ENCODE data around the gene CEMIP. TPM values are rescaled to one million over a fixed set of nuclear protein-coding genes. Genes with fewer than 3 reads are reported as not detected.
A peak's percentile ranks its signal among the peaks of the same experiment; 100 is the strongest.

Gene CEMIP
- total and polyA plus RNA-seq, 5 experiments from 2014 or later = 0.13 TPM; not detected in 4

DNA sequence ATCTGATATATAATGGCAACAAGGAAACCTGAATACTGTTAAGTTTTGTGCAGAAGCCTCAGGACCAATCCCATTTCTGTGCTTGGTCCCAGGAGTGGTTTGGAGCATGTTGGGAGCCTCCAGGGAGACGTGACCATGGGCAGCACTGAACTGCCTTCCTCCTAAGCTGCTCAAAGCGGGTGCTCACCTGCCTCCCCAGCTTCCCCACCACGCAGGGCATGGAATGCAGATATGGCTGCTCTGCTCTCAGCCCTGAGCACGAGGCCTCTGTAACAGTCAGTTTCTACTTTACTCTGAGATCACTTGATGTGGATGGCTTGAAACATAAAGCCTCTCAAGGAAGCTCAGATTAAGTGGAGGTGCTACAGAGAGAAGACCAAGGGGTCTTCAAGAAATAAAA is 161.2 kb downstream of the CEMIP start:
- Mint-ChIP-seq H3K4me3 (peak overlapping the region in 1 of 10 donors; percentile 14), H3K27me3 (no peaks in the 10 kb centered on the region), H3K4me1 (peaks cover 0 to 2% (median 0%) of the 10 kb centered on the region in 4 donors), H3K27ac (no peak overlapping the region), H3K9me3 (no peaks in the 10 kb centered on the region), H3K36me3 (peaks cover 6 to 58% (median 29%) of the 10 kb centered on the region in 3 donors)
- POLR2A ChIA-PET = no interaction called here
- no peak for ATAC-seq
- DNase-seq = no peak

DNA sequence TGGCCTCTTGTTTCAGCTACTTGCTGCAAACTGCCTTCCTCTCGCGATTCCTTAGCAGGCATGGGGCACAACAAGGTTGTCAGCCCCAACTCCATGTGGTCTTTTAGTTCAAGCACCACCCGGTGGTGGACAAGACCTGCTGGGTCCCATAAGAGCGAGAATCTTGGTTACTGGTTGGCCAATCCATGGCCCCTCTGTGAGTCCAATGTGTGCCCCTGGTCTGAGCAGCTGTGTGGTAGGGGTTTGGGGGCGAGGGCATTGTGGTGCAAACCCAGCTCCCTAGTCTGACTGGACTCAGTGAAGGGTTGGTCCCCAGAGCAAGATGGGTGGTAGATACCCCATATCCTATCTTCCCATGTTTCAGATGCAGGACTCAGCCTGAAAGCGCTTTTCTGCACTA is 161.7 kb downstream of the CEMIP start:
- H3K27ac Mint-ChIP-seq = peak overlapping the region in 1 of 10 donors; percentile 64
- H3K4me3 Mint-ChIP-seq = no peak overlapping the region
- H3K27me3 Mint-ChIP-seq = no peaks in the 10 kb centered on the region
- no peaks in the 10 kb centered on the region for H3K9me3 Mint-ChIP-seq
- no peak for DNase-seq
- ATAC-seq = no peak
- peaks cover 0 to 2% (median 0%) of the 10 kb centered on the region in 4 donors for H3K4me1 Mint-ChIP-seq
- POLR2A ChIA-PET = no interaction called here
- H3K36me3 Mint-ChIP-seq = peaks cover 6 to 63% (median 29%) of the 10 kb centered on the region in 3 donors

DNA sequence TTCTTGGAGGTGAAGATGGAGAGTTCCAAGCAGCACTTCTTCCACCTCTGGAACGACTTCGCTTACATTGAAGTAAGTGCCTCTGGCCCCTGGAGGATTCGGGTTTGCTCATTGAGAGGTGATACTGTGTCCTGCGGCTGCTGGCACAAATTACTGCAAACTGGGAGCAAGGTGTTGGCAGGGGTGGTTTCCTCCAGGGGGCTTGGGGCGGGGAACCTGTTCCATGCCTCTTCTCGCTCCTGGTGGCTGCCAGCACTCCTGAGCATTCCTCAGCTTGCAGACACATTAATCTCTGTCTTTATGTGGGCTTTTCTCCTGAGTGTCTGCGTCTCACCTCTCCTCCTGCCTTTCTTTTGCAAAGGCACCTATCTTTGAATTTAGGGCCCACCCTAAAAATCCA is 163.1 kb downstream of the CEMIP start:
- Mint-ChIP-seq H3K36me3 (peaks cover 10 to 67% (median 36%) of the 10 kb centered on the region in 3 donors), H3K9me3 (no peaks in the 10 kb centered on the region), H3K27ac (no peak overlapping the region), H3K27me3 (no peaks in the 10 kb centered on the region), H3K4me3 (no peak overlapping the region), H3K4me1 (peaks cover 0 to 2% (median 0%) of the 10 kb centered on the region in 4 donors)
- DNase-seq = no peak
- POLR2A ChIA-PET = no interaction called here
- ATAC-seq = no peak

DNA sequence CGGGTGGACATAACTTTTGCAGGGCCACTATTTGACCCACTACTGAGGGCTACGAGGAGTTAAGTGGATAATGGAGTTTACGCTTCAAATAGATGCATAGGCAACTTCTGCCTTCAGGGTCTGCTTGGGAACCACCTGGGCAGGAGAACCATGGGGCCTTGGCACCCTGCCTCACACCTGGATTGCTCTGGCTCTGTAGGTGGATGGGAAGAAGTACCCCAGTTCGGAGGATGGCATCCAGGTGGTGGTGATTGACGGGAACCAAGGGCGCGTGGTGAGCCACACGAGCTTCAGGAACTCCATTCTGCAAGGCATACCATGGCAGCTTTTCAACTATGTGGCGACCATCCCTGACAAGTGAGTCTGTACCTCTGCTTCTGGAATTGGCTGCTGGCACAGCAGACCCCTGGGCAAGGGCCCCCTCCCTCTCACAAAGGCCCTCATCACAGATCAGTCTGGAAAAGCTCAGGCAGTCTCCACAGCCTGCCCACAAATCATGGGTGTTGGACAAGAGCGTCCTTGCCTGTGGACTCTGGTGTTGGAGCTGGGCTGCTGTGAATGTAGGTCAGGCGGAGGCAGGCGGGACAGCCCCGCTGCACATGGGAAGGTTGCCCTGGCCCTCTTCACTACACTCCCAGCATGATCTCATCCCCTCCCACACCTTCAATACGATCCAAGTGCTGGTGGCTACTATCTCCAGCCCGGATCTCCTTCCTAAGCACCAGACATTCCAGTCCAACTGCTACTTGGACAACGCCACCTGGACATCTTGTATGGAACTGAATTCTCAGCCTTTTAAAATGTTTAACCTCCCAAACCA is 163.8 kb downstream of the CEMIP start:
- Mint-ChIP-seq H3K4me3 (no peak overlapping the region), H3K4me1 (peaks cover 0 to 2% (median 0%) of the 10 kb centered on the region in 4 donors), H3K36me3 (peaks cover 10 to 71% (median 41%) of the 10 kb centered on the region in 3 donors), H3K27me3 (no peaks in the 10 kb centered on the region), H3K9me3 (no peaks in the 10 kb centered on the region), H3K27ac (no peak overlapping the region)
- ATAC-seq (no peak), DNase-seq (no peak)
- POLR2A ChIA-PET = no interaction called here

DNA sequence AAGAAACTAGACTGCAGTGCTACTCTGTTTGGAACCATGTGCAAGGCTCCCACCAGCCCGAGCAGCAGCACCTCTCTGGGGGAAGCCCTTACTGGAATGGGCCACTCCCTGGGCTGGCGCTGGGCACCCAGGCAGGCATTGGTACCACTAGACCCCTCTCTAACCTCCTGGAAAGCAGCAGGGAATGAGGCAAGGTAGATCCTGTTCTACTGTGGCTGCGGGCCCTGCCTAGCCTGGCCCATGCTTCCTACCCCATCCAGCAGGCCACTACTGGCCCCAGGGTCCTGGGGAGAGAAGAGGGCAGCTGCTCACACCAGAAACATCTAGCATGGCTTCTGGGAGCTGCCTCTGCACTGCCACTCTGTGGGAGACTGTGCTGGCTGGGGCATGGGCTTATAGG is 165.6 kb downstream of the CEMIP start:
- H3K9me3 Mint-ChIP-seq = no peaks in the 10 kb centered on the region
- no peaks in the 10 kb centered on the region for H3K27me3 Mint-ChIP-seq

DNA sequence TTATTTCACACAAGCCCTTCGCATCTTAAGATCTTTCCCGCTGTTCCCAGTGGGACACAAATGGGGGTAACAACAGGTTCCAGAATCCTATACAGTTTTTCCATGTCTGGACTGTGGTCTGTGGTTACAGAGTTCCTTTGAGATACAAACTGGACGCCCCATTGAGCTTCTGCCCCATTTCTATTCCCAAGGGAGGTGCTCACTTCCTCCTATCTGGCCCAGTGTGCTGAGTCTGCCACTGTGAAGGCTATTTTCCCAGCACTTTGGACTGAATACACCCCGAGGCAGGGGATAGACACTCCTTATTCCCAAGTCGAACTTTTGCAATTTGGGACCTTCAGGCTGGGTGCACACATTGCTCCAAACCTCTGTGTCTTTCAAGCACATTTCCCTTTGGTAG is 166.4 kb downstream of the CEMIP start:
- Mint-ChIP-seq H3K4me3 (no peak overlapping the region), H3K27me3 (no peaks in the 10 kb centered on the region), H3K9me3 (no peaks in the 10 kb centered on the region), H3K36me3 (peaks cover 10 to 89% (median 54%) of the 10 kb centered on the region in 3 donors), H3K27ac (no peak overlapping the region), H3K4me1 (peaks cover 0 to 3% (median 0%) of the 10 kb centered on the region in 4 donors)
- ATAC-seq (no peak), DNase-seq (no peak)
- POLR2A ChIA-PET = no interaction called here

More for the DNA sequence above, 165.6 kb downstream of the CEMIP start:
- POLR2A ChIA-PET = no interaction called here
- peaks cover 0 to 3% (median 0%) of the 10 kb centered on the region in 4 donors for H3K4me1 Mint-ChIP-seq
- no peak for DNase-seq
- no peak overlapping the region for H3K27ac Mint-ChIP-seq
- H3K36me3 Mint-ChIP-seq = peaks cover 10 to 84% (median 48%) of the 10 kb centered on the region in 3 donors
- ATAC-seq = no peak
- no peak overlapping the region for H3K4me3 Mint-ChIP-seq

DNA sequence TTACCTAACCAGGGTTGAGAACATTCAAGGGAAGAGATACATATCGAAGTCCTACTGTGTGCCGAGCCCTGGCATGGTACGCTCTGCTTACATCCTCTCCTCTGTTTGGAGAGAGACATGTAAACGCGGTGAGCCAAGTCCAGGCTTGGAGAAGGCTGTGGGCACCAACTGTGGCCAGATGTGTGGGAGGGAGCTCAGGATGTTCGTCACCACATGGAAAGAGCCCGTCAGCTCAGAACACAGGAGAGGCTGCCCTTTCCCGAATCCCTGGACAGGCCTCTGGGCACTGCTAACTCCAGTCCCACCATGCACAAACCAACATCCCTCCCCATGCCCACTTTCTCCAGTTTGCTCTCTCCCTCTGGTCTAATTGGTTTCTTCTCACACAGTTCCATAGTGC is 167.4 kb downstream of the CEMIP start:
- H3K27ac Mint-ChIP-seq = no peak overlapping the region
- ATAC-seq (no peak), DNase-seq (no peak)
- POLR2A ChIA-PET = no interaction called here
- no peak overlapping the region for H3K4me3 Mint-ChIP-seq
- H3K9me3 Mint-ChIP-seq = no peaks in the 10 kb centered on the region
- no peaks in the 10 kb centered on the region for H3K27me3 Mint-ChIP-seq
- peaks cover 10 to 91% (median 60%) of the 10 kb centered on the region in 3 donors for H3K36me3 Mint-ChIP-seq
- peaks cover 0 to 3% (median 0%) of the 10 kb centered on the region in 4 donors for H3K4me1 Mint-ChIP-seq

DNA sequence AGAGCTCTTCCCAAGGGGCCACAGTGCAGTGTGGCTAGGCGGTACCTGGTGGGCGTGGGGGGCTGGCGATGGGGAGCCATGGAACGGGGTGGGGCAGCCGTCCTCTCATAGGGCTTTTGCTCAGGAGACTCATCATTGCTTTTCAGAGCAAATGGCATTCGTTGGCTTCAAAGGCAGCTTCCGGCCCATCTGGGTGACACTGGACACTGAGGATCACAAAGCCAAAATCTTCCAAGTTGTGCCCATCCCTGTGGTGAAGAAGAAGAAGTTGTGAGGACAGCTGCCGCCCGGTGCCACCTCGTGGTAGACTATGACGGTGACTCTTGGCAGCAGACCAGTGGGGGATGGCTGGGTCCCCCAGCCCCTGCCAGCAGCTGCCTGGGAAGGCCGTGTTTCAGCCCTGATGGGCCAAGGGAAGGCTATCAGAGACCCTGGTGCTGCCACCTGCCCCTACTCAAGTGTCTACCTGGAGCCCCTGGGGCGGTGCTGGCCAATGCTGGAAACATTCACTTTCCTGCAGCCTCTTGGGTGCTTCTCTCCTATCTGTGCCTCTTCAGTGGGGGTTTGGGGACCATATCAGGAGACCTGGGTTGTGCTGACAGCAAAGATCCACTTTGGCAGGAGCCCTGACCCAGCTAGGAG is 169.6 kb downstream of the CEMIP start:
- ATAC-seq (no peak), DNase-seq (no peak)
- Mint-ChIP-seq H3K4me3 (no peak overlapping the region), H3K27me3 (no peaks in the 10 kb centered on the region), H3K4me1 (peaks cover 0 to 5% (median 2%) of the 10 kb centered on the region in 4 donors), H3K36me3 (peaks cover 4 to 86% (median 53%) of the 10 kb centered on the region in 3 donors), H3K27ac (no peak overlapping the region), H3K9me3 (no peaks in the 10 kb centered on the region)
- POLR2A ChIA-PET = no interaction called here

DNA sequence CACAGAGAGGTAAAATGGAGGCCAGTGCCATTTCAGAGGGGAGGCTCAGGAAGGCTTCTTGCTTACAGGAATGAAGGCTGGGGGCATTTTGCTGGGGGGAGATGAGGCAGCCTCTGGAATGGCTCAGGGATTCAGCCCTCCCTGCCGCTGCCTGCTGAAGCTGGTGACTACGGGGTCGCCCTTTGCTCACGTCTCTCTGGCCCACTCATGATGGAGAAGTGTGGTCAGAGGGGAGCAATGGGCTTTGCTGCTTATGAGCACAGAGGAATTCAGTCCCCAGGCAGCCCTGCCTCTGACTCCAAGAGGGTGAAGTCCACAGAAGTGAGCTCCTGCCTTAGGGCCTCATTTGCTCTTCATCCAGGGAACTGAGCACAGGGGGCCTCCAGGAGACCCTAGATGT is 170.6 kb downstream of the CEMIP start:
- Mint-ChIP-seq H3K36me3 (peaks cover 4 to 80% (median 47%) of the 10 kb centered on the region in 3 donors), H3K27ac (peak overlapping the region in 1 of 10 donors; percentile 19), H3K4me1 (peaks cover 0 to 5% (median 4%) of the 10 kb centered on the region in 4 donors), H3K4me3 (no peak overlapping the region), H3K27me3 (no peaks in the 10 kb centered on the region), H3K9me3 (no peaks in the 10 kb centered on the region)
- ATAC-seq (no peak), DNase-seq (no peak)
- POLR2A ChIA-PET = no interaction called here

DNA sequence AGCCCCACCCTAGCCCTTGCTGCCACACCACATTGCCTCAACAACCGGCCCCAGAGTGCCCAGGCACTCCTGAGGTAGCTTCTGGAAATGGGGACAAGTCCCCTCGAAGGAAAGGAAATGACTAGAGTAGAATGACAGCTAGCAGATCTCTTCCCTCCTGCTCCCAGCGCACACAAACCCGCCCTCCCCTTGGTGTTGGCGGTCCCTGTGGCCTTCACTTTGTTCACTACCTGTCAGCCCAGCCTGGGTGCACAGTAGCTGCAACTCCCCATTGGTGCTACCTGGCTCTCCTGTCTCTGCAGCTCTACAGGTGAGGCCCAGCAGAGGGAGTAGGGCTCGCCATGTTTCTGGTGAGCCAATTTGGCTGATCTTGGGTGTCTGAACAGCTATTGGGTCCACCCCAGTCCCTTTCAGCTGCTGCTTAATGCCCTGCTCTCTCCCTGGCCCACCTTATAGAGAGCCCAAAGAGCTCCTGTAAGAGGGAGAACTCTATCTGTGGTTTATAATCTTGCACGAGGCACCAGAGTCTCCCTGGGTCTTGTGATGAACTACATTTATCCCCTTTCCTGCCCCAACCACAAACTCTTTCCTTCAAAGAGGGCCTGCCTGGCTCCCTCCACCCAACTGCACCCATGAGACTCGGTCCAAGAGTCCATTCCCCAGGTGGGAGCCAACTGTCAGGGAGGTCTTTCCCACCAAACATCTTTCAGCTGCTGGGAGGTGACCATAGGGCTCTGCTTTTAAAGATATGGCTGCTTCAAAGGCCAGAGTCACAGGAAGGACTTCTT is 171.3 kb downstream of the CEMIP start:
- DNase-seq (no peak), ATAC-seq (no peak)
- Mint-ChIP-seq H3K9me3 (no peaks in the 10 kb centered on the region), H3K4me3 (no peak overlapping the region), H3K27ac (peak overlapping the region in 3 of 10 donors; percentile 7 to 29 (median 19)), H3K36me3 (peaks cover 4 to 79% (median 47%) of the 10 kb centered on the region in 3 donors), H3K4me1 (peaks cover 0 to 5% (median 4%) of the 10 kb centered on the region in 4 donors), H3K27me3 (no peaks in the 10 kb centered on the region)
- POLR2A ChIA-PET = no interaction called here

DNA sequence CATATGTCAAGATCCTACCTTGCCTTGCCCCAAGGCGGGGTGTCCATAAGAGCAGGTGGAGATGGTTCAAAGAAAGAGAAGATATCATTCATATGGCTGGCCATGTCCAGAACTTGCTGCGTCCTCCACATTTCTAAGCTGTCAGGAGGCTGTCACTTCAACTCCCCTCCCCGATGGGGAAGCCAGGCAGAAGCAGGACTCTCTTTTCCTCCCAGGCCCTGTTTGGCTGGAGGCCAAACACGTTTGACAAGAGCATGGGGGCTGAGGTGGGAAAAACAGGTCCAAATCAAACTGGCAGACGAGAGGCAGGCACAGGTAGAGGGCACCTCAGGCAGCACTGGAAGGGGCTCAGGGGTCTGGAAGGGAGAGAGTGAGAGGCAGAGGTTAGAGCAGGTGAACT is 172.8 kb downstream of the CEMIP start:
- no peak for DNase-seq
- Mint-ChIP-seq H3K27me3 (no peaks in the 10 kb centered on the region), H3K4me1 (peaks cover 3 to 8% (median 6%) of the 10 kb centered on the region in 4 donors), H3K27ac (peak overlapping the region in 2 of 10 donors; percentile 4 to 62), H3K36me3 (peaks cover 0 to 73% (median 39%) of the 10 kb centered on the region in 3 donors), H3K9me3 (no peaks in the 10 kb centered on the region), H3K4me3 (no peak overlapping the region)
- no peak for ATAC-seq
- POLR2A ChIA-PET = no interaction called here

DNA sequence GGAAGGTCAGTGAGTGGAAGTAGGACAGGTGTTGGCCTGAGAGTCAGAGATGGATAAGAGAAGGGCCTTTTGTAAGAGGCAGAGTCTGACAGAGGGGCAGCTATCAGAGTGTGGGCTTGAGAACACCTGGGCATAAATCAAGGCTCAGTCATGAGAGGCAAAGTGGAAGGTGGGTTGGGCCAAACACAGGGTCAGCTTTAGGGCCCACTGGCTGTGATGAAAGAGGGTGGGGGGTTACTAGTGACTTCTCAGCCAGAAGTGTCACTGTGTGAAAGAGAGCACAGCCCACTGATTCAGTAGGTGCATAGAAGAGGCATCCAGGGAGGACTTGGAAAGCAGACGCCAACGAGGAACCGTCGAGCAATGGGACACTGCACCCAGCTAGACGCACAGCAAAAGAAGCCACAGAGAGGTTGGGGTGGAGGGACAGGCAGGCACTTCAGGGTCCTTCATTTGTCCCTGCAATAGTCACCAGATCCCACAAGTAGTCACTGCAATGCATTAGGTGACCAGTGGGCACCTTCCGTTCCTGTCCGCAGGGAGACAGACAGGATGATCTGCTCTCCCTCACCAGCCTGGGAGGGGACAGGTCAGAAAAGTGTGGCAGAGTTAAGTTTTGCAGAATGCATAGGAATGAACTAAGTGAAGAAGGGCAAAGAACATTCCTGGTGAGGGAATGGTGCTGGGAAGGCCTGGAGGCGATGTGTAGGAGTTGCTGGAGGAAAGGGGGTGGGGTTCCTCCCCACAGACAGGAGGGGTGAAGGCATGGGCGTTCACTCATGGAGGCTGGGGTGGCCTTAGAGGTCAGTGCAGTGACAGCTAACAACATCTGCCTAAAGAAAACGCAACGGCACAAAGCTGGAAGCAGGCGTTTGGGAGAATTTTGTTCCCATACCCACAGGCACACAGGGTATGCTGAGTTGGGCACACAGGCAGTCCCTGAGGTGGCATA is 174.1 kb downstream of the CEMIP start:
- Mint-ChIP-seq H3K27ac (peak overlapping the region in 2 of 10 donors; percentile 51 to 55), H3K4me1 (peaks cover 3 to 8% (median 7%) of the 10 kb centered on the region in 4 donors), H3K27me3 (no peaks in the 10 kb centered on the region), H3K9me3 (no peaks in the 10 kb centered on the region), H3K4me3 (no peak overlapping the region), H3K36me3 (peaks cover 0 to 70% (median 31%) of the 10 kb centered on the region in 3 donors)
- POLR2A ChIA-PET = no interaction called here
- ATAC-seq (no peak), DNase-seq (no peak)

Measured in naive thymus-derived CD8-positive, alpha-beta T cell (primary cell).